Measurements from ENCODE around the gene ATRN.

The ATRN gene

GRCh38 chr20:3621111-3621510, 150.3 kb downstream of the ATRN start:
- DNase-seq (ENCODE audit: low spot score) = no peak
- Mint-ChIP-seq H3K4me1 (ENCODE audit: low read depth) (no peaks in the 10 kb centered on the region), H3K27ac (no peak overlapping the region), H3K4me3 (no peak overlapping the region), H3K9me3 (no peaks in the 10 kb centered on the region), H3K27me3 (ENCODE audit: low read depth) (no peaks in the 10 kb centered on the region), H3K36me3 (ENCODE audit: low read depth) (no peaks in the 10 kb centered on the region)

GRCh38 chr20:3622406-3622805, 151.6 kb downstream of the ATRN start:
- Mint-ChIP-seq H3K4me1 (ENCODE audit: low read depth) (no peaks in the 10 kb centered on the region), H3K36me3 (ENCODE audit: low read depth) (no peaks in the 10 kb centered on the region), H3K4me3 (no peak overlapping the region), H3K9me3 (no peaks in the 10 kb centered on the region), H3K27me3 (ENCODE audit: low read depth) (no peaks in the 10 kb centered on the region), H3K27ac (no peak overlapping the region)
- DNase-seq (ENCODE audit: low spot score) = no peak

- Mint-ChIP-seq H3K4me1 (ENCODE audit: low read depth) (no peaks in the 10 kb centered on the region), H3K4me3 (no peak overlapping the region), H3K36me3 (ENCODE audit: low read depth) (no peaks in the 10 kb centered on the region), H3K9me3 (no peaks in the 10 kb centered on the region), H3K27ac (no peak overlapping the region), H3K27me3 (ENCODE audit: low read depth) (no peaks in the 10 kb centered on the region)
- DNase-seq (ENCODE audit: low spot score) = no peak
Measured at GRCh38 chr20:3627476-3627875, 156.7 kb downstream of the ATRN start.

GRCh38 chr20:3628502-3629314, 157.9 kb downstream of the ATRN start:
- Mint-ChIP-seq H3K27ac (no peak overlapping the region), H3K36me3 (ENCODE audit: low read depth) (no peaks in the 10 kb centered on the region), H3K4me1 (ENCODE audit: low read depth) (no peaks in the 10 kb centered on the region), H3K9me3 (no peaks in the 10 kb centered on the region), H3K27me3 (ENCODE audit: low read depth) (no peaks in the 10 kb centered on the region), H3K4me3 (no peak overlapping the region)
- DNase-seq (ENCODE audit: low spot score) = no peak

GRCh38 chr20:3629893-3630292, 159.1 kb downstream of the ATRN start:
- H3K27me3 Mint-ChIP-seq (ENCODE audit: low read depth) = no peaks in the 10 kb centered on the region
- no peaks in the 10 kb centered on the region for H3K36me3 Mint-ChIP-seq (ENCODE audit: low read depth)
- DNase-seq (ENCODE audit: low spot score) = no peak
- H3K4me1 Mint-ChIP-seq (ENCODE audit: low read depth) = peaks cover 3% of the 10 kb centered on the region
- H3K27ac Mint-ChIP-seq = no peak overlapping the region
- H3K9me3 Mint-ChIP-seq = no peaks in the 10 kb centered on the region
- no peak overlapping the region for H3K4me3 Mint-ChIP-seq

- no peak overlapping the region for H3K4me3 Mint-ChIP-seq
- H3K27me3 Mint-ChIP-seq (ENCODE audit: low read depth) = no peaks in the 10 kb centered on the region
- H3K36me3 Mint-ChIP-seq (ENCODE audit: low read depth) = no peaks in the 10 kb centered on the region
- DNase-seq (ENCODE audit: low spot score) = no peak
- H3K27ac Mint-ChIP-seq = no peak overlapping the region
- H3K9me3 Mint-ChIP-seq = no peaks in the 10 kb centered on the region
- H3K4me1 Mint-ChIP-seq (ENCODE audit: low read depth) = peaks cover 3% of the 10 kb centered on the region
Measured at GRCh38 chr20:3630429-3630828, 159.6 kb downstream of the ATRN start.

- Mint-ChIP-seq H3K9me3 (no peaks in the 10 kb centered on the region), H3K36me3 (ENCODE audit: low read depth) (no peaks in the 10 kb centered on the region), H3K27ac (no peak overlapping the region), H3K4me3 (no peak overlapping the region), H3K4me1 (ENCODE audit: low read depth) (peaks cover 3% of the 10 kb centered on the region), H3K27me3 (ENCODE audit: low read depth) (no peaks in the 10 kb centered on the region)
- DNase-seq (ENCODE audit: low spot score) = no peak
Measured at GRCh38 chr20:3631534-3631933, 160.7 kb downstream of the ATRN start.

- no peak overlapping the region for H3K27ac Mint-ChIP-seq
Measured at GRCh38 chr20:3632311-3633004, 161.6 kb downstream of the ATRN start.

GRCh38 chr20:3633913-3634478, 163.2 kb downstream of the ATRN start:
- H3K27me3 Mint-ChIP-seq (ENCODE audit: low read depth) = no peaks in the 10 kb centered on the region
- DNase-seq (ENCODE audit: low spot score) = no peak
- H3K4me1 Mint-ChIP-seq (ENCODE audit: low read depth) = peaks cover 3% of the 10 kb centered on the region
- H3K36me3 Mint-ChIP-seq (ENCODE audit: low read depth) = no peaks in the 10 kb centered on the region
- H3K4me3 Mint-ChIP-seq = no peak overlapping the region
- no peak overlapping the region for H3K27ac Mint-ChIP-seq
- no peaks in the 10 kb centered on the region for H3K9me3 Mint-ChIP-seq

More at GRCh38 chr20:3632311-3633004, 161.6 kb downstream of the ATRN start:
- H3K4me1 Mint-ChIP-seq (ENCODE audit: low read depth) = peaks cover 3% of the 10 kb centered on the region
- no peak overlapping the region for H3K4me3 Mint-ChIP-seq
- DNase-seq (ENCODE audit: low spot score) = no peak
- H3K27me3 Mint-ChIP-seq (ENCODE audit: low read depth) = no peaks in the 10 kb centered on the region
- no peaks in the 10 kb centered on the region for H3K36me3 Mint-ChIP-seq (ENCODE audit: low read depth)
- H3K9me3 Mint-ChIP-seq = no peaks in the 10 kb centered on the region

GRCh38 chr20:3635346-3635745, 164.5 kb downstream of the ATRN start:
- peaks cover 3% of the 10 kb centered on the region for H3K4me1 Mint-ChIP-seq (ENCODE audit: low read depth)
- H3K27ac Mint-ChIP-seq = no peak overlapping the region
- no peak overlapping the region for H3K4me3 Mint-ChIP-seq
- no peaks in the 10 kb centered on the region for H3K27me3 Mint-ChIP-seq (ENCODE audit: low read depth)
- DNase-seq (ENCODE audit: low spot score) = no peak
- H3K36me3 Mint-ChIP-seq (ENCODE audit: low read depth) = no peaks in the 10 kb centered on the region
- H3K9me3 Mint-ChIP-seq = peaks cover 3% of the 10 kb centered on the region

- Mint-ChIP-seq H3K36me3 (ENCODE audit: low read depth) (peaks cover 4% of the 10 kb centered on the region), H3K4me1 (ENCODE audit: low read depth) (no peaks in the 10 kb centered on the region), H3K27me3 (ENCODE audit: low read depth) (no peaks in the 10 kb centered on the region), H3K4me3 (no peak overlapping the region), H3K27ac (no peak overlapping the region), H3K9me3 (peaks cover 3% of the 10 kb centered on the region)
- no peak for DNase-seq (ENCODE audit: low spot score)
Measured at GRCh38 chr20:3640259-3640658, 169.4 kb downstream of the ATRN start.

- no peaks in the 10 kb centered on the region for H3K4me1 Mint-ChIP-seq (ENCODE audit: low read depth)
- no peaks in the 10 kb centered on the region for H3K27me3 Mint-ChIP-seq (ENCODE audit: low read depth)
- no peak overlapping the region for H3K4me3 Mint-ChIP-seq
- H3K9me3 Mint-ChIP-seq = no peaks in the 10 kb centered on the region
- peaks cover 4% of the 10 kb centered on the region for H3K36me3 Mint-ChIP-seq (ENCODE audit: low read depth)
- H3K27ac Mint-ChIP-seq = no peak overlapping the region
- no peak for DNase-seq (ENCODE audit: low spot score)
Measured at GRCh38 chr20:3645309-3646066, 174.7 kb downstream of the ATRN start.

GRCh38 chr20:3646067-3646440, 175.2 kb downstream of the ATRN start:
- Mint-ChIP-seq H3K36me3 (ENCODE audit: low read depth) (peaks cover 2% of the 10 kb centered on the region), H3K4me1 (ENCODE audit: low read depth) (no peaks in the 10 kb centered on the region), H3K27me3 (ENCODE audit: low read depth) (no peaks in the 10 kb centered on the region), H3K27ac (no peak overlapping the region), H3K9me3 (no peaks in the 10 kb centered on the region), H3K4me3 (no peak overlapping the region)
- DNase-seq (ENCODE audit: low spot score) = no peak

GRCh38 chr20:3646651-3647050, 175.8 kb downstream of the ATRN start:
- H3K36me3 Mint-ChIP-seq (ENCODE audit: low read depth) = peaks cover 2% of the 10 kb centered on the region
- no peak overlapping the region for H3K4me3 Mint-ChIP-seq
- H3K4me1 Mint-ChIP-seq (ENCODE audit: low read depth) = no peaks in the 10 kb centered on the region
- no peaks in the 10 kb centered on the region for H3K27me3 Mint-ChIP-seq (ENCODE audit: low read depth)
- H3K9me3 Mint-ChIP-seq = no peaks in the 10 kb centered on the region
- no peak overlapping the region for H3K27ac Mint-ChIP-seq
- no peak for DNase-seq (ENCODE audit: low spot score)

Measured in T-helper 2 cell treated with Interferon-gamma antibody and Interleukin-4, amounts not matched to agents 5 μg/mL and 100 μg/mL, for 36 hours (primary cell).